Adrenal gland (tissue), 12 donors: ENCODE results near the gene IL20RA. TPM values are rescaled to one million over a fixed set of nuclear protein-coding genes. Genes with fewer than 3 reads are reported as not detected.

Source experiments
- DNase-seq, 7 donors: peaks; one replicate each; pipeline ENCODE4 v3.0.0-alpha.2; 2019 to 2020
- H3K27ac ChIP-seq, 5 donors: fragments of 200-600 bp; sonication (generic) in 4 of 5; 1 replicate in 3 of 5; 2 replicates in 2 of 5; pipeline versions ENCODE4 v1.5.1 to v1.8.0; 2016 to 2020; ENCODE audit warnings: mild to moderate bottlenecking in 1 of 5
- H3K27me3 ChIP-seq: fragments of 200-600 bp; 2 replicates; pipeline ENCODE4 v1.8.0; 2021
- H3K36me3 ChIP-seq, 2 donors: fragments of 200-600 bp; replicated peaks in 1 of 2; 1 replicate in 1 of 2; 2 replicates in 1 of 2; pipeline versions ENCODE4 v1.5.1 to v1.8.0; 2018 to 2022
- H3K4me1 ChIP-seq, 2 donors: fragments of 200-600 bp; replicated peaks in 1 of 2; 1 replicate in 1 of 2; 2 replicates in 1 of 2; pipeline versions ENCODE4 v1.5.1 to v1.8.0; 2018 to 2021
- H3K4me3 ChIP-seq, 4 donors: fragments of 200-600 bp; sonication (generic) in 3 of 4; one replicate each; pipeline ENCODE4 v1.5.1; 2016 to 2018
- H3K9me3 ChIP-seq, 3 donors: fragments of 200-600 bp; sonication (generic) in 1 of 3; replicated peaks in 1 of 3; 1 replicate in 2 of 3; 2 replicates in 1 of 3; pipeline versions ENCODE4 v1.5.1 to v1.8.0; 2016 to 2021
- CTCF ChIP-seq, 6 experiments: fragments of 450-650 bp in 4 of 6; fragments of 200-600 bp in 2 of 6; sonication (generic) in 1 of 6; IDR thresholded peaks; 1 replicate in 5 of 6; 2 replicates in 1 of 6; pipeline versions ENCODE4 v1.5.1 to v1.8.0; 2016 to 2021; ENCODE audit warnings: antibody characterized with exemption in 6 of 6, mild to moderate bottlenecking in 2 of 6, moderate library complexity in 1 of 6
- POLR2A ChIP-seq, 2 donors: fragments of 450-650 bp; IDR thresholded peaks; one replicate each; pipeline ENCODE4 v1.6.1; 2017; ENCODE audit warnings: antibody characterized with exemption in 2 of 2, mild to moderate bottlenecking in 2 of 2, moderate library complexity in 1 of 2
- WGBS, 4 donors: extraction: QIAGEN DNeasy Blood & Tissue Kit in 2 of 4; methylation state at CpG; one replicate each; pipeline versions ENCODE4 v1.1.5 to v1.1.7; 2013 to 2017; 5-methylcytosine and 5-hydroxymethylcytosine counted together
- intact Hi-C, 2 donors: fragments of 100-400 bp; cut with DNase I; formaldehyde crosslinking; loops; one replicate each; pipeline versions ENCODE4 v1.14.1 to v1.15.0; 2022 to 2023
- polyA plus RNA-seq, 3 donors: library from polyadenylated mRNA; stranded (reverse); fragments of 200-250 nt in 2 of 3; fragments of 350-450 nt in 1 of 3; fragmentation: Illumina TruSeq in 1 of 3; extraction: RNeasy Lipid Tissue Mini Kit (QIAGEN cat#74804) in 1 of 3; gene quantifications; one replicate each; pipeline ENCODE4 v1.2.3, GENCODE V29; 2013 to 2014
- total RNA-seq, 9 donors: library from RNA; depleted of rRNA in 4 of 9; stranded (reverse); fragments of >200 nt in 4 of 9; fragments of 120-200 nt in 1 of 9; fragmentation: NEBNext Ultra II Directional in 1 of 9; extraction: Animal tissue kit (Norgen Biotek cat#: 25700) in 1 of 9; gene quantifications; one replicate each; pipeline versions ENCODE4 v1.1.0 to v1.2.4, GENCODE V29; 2013 to 2023
- donor health status: healthy with polysubstance abuse.
- donor health status: Bipolar disorder and iron deficiency.
- donor health status: DM: yes; HTN: yes; CAD: no.
- donor health status: DM: no; HTN: no; CAD: no.
- donor health status: DM: no; HTN: no; CAD: no.
- donor health status: DM: yes; HTN: yes; CAD: no.

The IL20RA gene
- total and polyA plus RNA-seq, 12 donors: 6.6 to 23.5 (median 12.7) TPM

GRCh38 chr6:137089305-137089704, 44.5 kb upstream of the IL20RA start:
- Histone ChIP-seq H3K27me3 (no peaks in the 10 kb centered on the region), H3K9me3 (no peaks in the 10 kb centered on the region), H3K27ac (no peak overlapping the region), H3K4me1 (no peaks in the 10 kb centered on the region), H3K4me3 (no peak overlapping the region), H3K36me3 (no peaks in the 10 kb centered on the region)
- intact Hi-C loops: no loop called here
- TF ChIP-seq POLR2A (IDR thresholded peaks at IDR 0.05): no peak
- no peak for TF ChIP-seq CTCF (IDR thresholded peaks at IDR 0.05)
- no peak for DNase-seq
- 40 to 53% (median 49%) methylated on average over 5 of the region's 5 CpGs for WGBS, 4 donors

GRCh38 chr6:137087902-137088301, 43.1 kb upstream of the IL20RA start:
- intact Hi-C loops: no loop called here
- no peak overlapping the region for H3K4me3 ChIP-seq
- no peak for TF ChIP-seq CTCF (IDR thresholded peaks at IDR 0.05)
- TF ChIP-seq POLR2A (IDR thresholded peaks at IDR 0.05): no peak
- H3K4me1 ChIP-seq: no peaks in the 10 kb centered on the region
- no peaks in the 10 kb centered on the region for H3K27me3 ChIP-seq
- H3K36me3 ChIP-seq: no peaks in the 10 kb centered on the region
- H3K9me3 ChIP-seq: no peaks in the 10 kb centered on the region
- no peak for DNase-seq
- 64 to 73% (median 69%) methylated on average over 3 of the region's 3 CpGs for WGBS, 4 donors
- H3K27ac ChIP-seq: no peak overlapping the region

DNA sequence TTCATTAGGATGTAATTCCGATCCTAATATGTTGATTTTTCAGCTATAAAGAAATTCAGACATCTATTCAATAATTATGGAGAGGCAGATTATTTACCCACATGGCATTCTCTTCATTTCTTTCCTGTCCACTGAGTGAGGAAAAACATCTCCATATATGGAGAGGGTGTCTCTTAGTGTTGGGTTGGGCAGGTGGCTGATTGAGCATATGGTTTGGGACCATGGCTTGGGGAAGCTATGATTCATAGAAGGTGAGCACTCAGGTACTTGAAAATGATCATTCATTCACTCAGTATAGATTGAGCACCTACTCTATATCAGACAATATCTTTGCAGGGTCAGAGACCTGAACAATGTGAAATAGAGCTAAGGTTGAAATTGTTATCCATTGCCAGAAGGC, 41.3 kb upstream of the IL20RA start:
- Histone ChIP-seq H3K9me3 (no peaks in the 10 kb centered on the region), H3K27me3 (no peaks in the 10 kb centered on the region), H3K4me3 (no peak overlapping the region), H3K27ac (no peak overlapping the region), H3K36me3 (no peaks in the 10 kb centered on the region), H3K4me1 (no peaks in the 10 kb centered on the region)
- no peak for TF ChIP-seq CTCF (IDR thresholded peaks at IDR 0.05)
- no peak for TF ChIP-seq POLR2A (IDR thresholded peaks at IDR 0.05)
- DNase-seq: no peak
- intact Hi-C loops: no loop called here
- WGBS, 4 donors: 74 to 98% (median 89%) methylated on average over 1 of the region's 1 CpG

GRCh38 chr6:137084865-137085617, 40.3 kb upstream of the IL20RA start:
- Histone ChIP-seq H3K9me3 (no peaks in the 10 kb centered on the region), H3K27me3 (no peaks in the 10 kb centered on the region), H3K4me3 (no peak overlapping the region), H3K36me3 (no peaks in the 10 kb centered on the region), H3K27ac (no peak overlapping the region), H3K4me1 (no peaks in the 10 kb centered on the region)
- intact Hi-C loops: no loop called here
- 51 to 66% (median 58%) methylated on average over 2 of the region's 2 CpGs for WGBS, 4 donors
- no peak for TF ChIP-seq POLR2A (IDR thresholded peaks at IDR 0.05)
- TF ChIP-seq CTCF (IDR thresholded peaks at IDR 0.05): no peak
- DNase-seq: no peak
